Inflammatory macrophage treated with lipopolysaccharide for 1 hour (primary cell): Measurements from ENCODE around the gene KREMEN1.
"Not testable (repeated sequence)": the region's sequence is repeated elsewhere in the genome, so short reads cannot be mapped to it uniquely, and the experiment has no call there.

Experiments used
- DNase-seq, 2 donors: peaks; one replicate each; pipeline ENCODE4 v3.0.0-alpha.2; 2020 to 2022

The KREMEN1 gene

GRCh38 chr22:29109822-29110221 is 37.0 kb downstream of the KREMEN1 start:
- no peak for DNase-seq

GRCh38 chr22:29110946-29111345 is 38.1 kb downstream of the KREMEN1 start:
- DNase-seq, result no peak

DNA sequence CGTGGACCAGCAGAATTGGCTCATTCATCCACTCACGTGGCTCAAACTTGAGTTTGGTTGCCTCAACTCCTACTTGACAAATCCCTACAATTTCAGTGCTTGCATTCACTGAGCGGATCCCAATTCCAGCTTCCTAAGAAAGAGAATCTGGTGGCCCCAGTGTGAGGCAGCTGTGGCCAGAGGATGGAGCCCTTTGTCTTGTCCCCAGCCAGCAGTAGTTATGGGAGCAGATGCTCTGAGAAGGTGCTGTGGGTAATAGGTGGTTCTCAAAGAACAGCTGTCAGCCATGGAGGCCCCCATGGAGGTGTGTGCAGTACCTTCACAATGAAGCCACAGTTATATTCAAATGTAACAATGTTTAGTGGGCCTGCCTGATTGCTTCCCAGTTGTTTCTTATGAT is 39.3 kb downstream of the KREMEN1 start:
- DNase-seq, result no peak

DNA sequence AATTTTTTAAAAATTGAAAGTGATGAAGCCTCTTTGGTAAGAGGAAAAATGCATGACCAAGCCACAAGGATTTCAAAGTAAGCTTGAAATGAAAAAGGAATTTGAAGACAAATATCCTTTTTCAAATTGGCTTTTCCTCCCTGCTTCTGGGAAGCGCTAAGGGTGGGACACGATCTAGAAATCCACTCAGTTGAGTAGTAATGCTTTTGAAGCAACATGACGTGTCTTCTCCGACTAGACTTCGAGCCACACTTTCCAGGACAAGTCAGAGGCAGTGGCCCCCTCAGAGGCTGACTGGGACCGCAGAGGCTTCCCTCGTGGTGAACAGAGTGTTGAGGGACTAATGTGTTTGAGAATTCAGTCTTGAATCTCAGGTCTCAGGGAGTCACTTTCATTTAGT is 39.8 kb downstream of the KREMEN1 start:
- no peak for DNase-seq

DNA sequence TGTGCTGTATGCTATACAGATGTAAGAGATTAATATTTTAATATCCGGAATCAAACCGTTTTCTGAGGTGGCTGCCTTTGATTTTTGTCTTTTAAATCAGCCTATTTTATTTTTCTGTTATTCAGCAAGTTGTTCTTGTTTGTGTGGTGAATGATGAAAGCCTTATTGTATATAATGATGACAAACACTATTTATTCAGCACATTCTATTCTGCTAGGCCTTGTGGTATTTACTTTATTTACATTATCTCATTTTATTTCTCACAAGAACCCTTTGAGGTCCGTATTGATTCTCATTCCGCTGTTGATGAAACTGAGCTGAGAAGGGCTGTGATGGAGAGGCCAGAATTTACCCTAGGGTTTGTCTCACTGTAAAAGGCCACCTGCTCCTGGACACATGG is 40.5 kb downstream of the KREMEN1 start:
- DNase-seq, result no peak

GRCh38 chr22:29114392-29114791 is 41.6 kb downstream of the KREMEN1 start:
- no peak for DNase-seq

GRCh38 chr22:29115682-29116288 is 43.0 kb downstream of the KREMEN1 start:
- no peak for DNase-seq

GRCh38 chr22:29116397-29117123 is 43.7 kb downstream of the KREMEN1 start:
- no peak for DNase-seq

GRCh38 chr22:29117799-29118477 is 45.1 kb downstream of the KREMEN1 start:
- peak; percentile 96 for DNase-seq

DNA sequence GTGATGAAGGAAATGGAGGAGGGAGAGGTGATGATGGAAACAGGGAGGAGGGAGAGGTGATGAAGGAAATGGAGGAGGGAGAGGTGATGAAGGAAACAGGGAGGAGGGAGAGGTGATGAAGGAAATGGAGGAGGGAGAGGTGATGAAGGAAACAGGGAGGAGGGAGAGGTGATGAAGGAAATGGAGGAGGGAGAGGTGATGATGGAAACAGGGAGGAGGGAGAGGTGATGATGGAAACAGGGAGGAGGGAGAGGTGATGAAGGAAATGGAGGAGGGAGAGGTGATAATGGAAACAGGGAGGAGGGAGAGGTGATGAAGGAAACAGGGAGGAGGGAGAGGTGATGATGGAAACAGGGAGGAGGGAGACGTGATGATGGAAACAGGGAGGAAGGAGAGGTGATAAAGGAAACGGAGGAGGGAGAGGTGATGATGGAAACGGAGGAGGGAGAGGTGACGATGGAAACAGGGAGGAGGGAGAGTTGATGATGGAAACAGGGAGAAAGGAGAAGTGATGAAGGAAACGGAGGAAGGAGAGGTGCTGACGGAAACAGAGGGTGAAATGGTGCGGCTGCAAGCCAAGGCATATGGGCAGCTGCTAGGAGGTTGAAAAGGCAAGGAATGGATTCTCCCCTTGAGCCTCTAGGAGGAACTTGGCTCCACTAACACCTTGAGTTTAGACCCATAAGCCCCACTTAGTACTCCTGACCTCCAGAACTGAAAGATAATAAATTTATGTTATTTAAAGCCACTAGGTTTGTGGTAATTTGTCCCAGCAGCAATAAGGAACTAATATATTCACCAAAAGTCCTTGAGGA is 47.5 kb downstream of the KREMEN1 start:
- not testable (repeated sequence) for DNase-seq

DNA sequence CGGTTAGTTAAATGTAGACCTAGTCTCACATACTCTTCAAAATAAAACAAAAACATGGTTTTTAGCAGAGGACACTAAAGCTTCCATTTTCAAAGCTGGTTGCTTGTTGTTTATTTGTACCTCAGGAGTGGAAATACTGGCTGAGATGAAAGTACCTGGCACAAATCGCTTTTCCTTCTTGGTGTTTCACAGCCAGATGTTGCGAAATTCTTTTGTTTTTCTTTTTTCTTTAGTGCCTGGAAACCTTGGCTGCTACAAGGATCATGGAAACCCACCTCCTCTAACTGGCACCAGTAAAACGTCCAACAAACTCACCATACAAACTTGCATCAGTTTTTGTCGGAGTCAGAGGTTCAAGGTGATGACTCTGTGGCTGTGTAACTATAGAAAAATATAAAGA is 48.3 kb downstream of the KREMEN1 start:
- DNase-seq, result no peak

DNA sequence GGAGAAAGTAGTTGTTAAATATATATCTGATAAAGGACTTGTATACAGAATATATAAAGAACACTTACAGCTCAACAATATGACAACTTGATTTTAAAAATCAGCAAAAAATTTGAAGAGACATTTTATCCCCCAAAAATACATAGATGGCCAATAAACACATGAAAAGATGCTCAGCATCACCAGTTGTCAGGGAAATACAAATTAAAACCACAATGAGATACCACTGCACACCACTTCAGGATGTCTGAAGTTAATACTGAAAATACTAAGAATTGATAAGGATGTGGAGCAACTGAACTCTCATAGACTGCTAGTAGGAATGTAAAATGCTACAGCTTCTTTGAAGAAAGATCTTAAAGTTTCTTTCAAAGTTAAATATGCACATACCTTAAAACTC is 49.2 kb downstream of the KREMEN1 start:
- no peak for DNase-seq

- DNase-seq, result no peak
Observed at GRCh38 chr22:29124777-29125442, 52.1 kb downstream of the KREMEN1 start.

DNA sequence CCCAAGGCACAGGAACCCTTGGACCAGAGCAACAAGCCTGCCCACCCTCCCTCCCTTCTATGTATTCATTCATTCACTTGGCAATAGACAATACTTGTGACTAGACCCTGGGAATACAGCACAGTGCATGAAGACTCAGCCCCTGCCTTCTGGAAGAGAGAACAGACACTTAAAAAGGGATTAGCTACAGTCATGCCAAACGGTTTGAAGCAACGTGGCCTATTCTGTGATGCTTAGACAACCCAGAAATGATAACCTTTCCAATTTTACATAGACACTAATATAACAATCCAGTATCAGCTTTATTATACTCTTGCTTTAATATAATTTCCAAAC is 52.6 kb downstream of the KREMEN1 start:
- no peak for DNase-seq

GRCh38 chr22:29125844-29126243 is 53.0 kb downstream of the KREMEN1 start:
- no peak for DNase-seq

DNA sequence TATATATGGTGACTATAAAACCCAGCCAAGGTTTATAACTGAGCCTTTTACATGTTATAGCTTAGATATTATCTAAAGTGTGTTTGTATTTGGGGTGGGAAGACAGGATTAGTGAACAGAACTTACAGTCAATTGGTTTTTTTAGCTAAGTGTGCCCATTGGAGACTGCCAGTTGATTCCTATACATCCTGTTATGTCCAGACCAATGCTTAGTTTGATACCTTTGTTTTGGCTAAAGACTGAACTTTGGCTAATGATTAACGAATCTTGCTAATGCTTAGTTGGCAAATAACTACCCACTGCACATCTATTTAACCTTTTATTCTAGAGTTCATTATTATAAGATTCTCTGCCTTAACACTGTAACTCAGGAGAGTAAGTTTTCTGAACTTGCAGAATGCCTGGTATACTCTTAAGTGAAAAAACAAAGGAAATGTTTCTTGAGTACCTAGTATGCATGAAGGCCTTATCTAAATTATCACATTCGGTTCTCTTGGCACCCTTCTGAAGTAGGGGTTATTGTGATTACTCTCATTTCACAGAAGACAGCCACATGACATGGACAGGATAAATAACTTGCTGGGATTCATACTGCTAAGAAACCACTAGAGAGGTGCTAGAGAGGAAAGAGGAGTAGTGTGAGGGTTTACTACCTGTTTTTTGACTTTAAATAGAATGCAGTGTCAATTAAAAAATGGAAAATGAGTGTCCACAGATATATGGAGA is 54.0 kb downstream of the KREMEN1 start:
- no peak for DNase-seq

- peak in 1 of 2 donors; percentile 65 for DNase-seq
Observed at GRCh38 chr22:29128891-29129807, 56.3 kb downstream of the KREMEN1 start.

DNA sequence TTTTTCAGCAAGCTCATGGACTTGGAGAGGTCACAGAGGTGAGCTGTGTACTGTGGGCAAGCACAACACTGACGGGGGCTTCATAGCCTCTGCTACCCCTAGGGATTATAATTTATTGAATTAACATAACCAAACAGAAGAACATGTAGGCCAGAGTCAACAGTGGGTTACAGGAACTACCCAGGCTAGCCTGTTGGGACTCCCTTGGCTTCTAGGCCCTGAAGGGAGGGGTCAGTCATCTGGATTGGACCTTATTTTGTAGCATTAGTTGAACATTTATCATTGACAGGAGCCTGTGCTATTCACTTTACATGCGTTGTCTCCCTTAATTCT is 56.9 kb downstream of the KREMEN1 start:
- no peak for DNase-seq

DNA sequence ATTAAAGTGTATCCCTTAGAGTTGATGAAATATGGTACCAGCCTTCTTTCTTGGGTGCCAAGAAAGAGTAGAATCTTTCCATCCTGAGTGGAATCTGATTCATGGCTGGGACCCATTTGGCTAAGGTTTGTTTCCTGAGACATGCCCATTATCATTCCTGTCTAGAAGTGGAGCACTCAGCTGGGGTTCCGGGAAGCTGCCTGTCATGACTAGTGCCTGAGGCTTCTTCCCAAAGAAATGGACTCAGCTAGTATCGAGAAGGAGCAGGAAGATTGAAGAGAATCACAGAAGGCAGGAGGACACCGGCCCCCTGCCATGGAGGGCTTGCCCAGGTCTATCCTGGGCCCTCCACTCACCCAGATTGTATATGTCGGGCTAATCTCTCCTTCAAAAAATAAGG is 57.6 kb downstream of the KREMEN1 start:
- no peak for DNase-seq

GRCh38 chr22:29133603-29134133 is 60.8 kb downstream of the KREMEN1 start:
- DNase-seq, result no peak

DNA sequence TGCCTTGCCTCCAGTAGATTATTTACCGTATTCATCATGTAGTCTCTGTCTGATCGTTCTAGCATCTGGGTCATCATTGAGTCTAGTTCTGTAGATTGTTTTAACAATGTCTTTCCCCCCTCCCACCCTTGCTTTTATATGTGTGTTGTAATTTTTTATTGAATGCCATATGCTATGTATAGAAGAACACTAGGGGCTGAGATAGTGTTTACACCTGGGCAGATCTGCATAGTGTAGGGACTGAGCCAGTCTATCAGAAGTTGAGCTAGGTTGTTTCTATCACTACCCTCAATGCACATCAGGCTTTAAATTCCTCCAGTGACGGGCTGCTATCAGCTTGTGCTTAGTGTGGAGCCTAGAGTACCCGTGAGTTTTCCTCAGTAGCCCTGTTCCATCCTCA is 61.6 kb downstream of the KREMEN1 start:
- DNase-seq, result no peak
